ENCODE measurements around the gene POLDIP3.
"Not testable (repeated sequence)": the region's sequence is repeated elsewhere in the genome, so short reads cannot be mapped to it uniquely, and the experiment has no call there.

POLDIP3 gene

GRCh38 chr22:42547562-42547961, 67.1 kb downstream of the POLDIP3 start:
- H3K27ac ChIP-seq = no peak overlapping the region
- CTCF ChIA-PET = no interaction called here
- no peak for TF ChIP-seq CTCF (conservative IDR thresholded peaks at IDR 0.05; ENCODE audit: low read depth)
- no peak for DNase-seq (ENCODE audit: low spot score)
- POLR2A ChIA-PET (ENCODE audit: low non-redundant PET) = no interaction called here

GRCh38 chr22:42544686-42545085, 70.0 kb downstream of the POLDIP3 start:
- no peak for DNase-seq (ENCODE audit: low spot score)
- H3K27ac ChIP-seq = no peak overlapping the region
- TF ChIP-seq CTCF (conservative IDR thresholded peaks at IDR 0.05; ENCODE audit: low read depth) = no peak
- ChIA-PET POLR2A (ENCODE audit: low non-redundant PET) (no interaction called here), CTCF (interaction anchor here (0.6 kb wide), 1 partner anchor 597 kb away, joined by 3 read pairs; no protein-coding TSS in a partner anchor)

GRCh38 chr22:42539236-42539771, 75.4 kb downstream of the POLDIP3 start:
- POLR2A ChIA-PET (ENCODE audit: low non-redundant PET); CTCF ChIA-PET; H3K27ac ChIP-seq: not testable (repeated sequence)

GRCh38 chr22:42537199-42537831, 77.4 kb downstream of the POLDIP3 start:
- CTCF ChIA-PET; H3K27ac ChIP-seq; POLR2A ChIA-PET (ENCODE audit: low non-redundant PET); DNase-seq (ENCODE audit: low spot score): not testable (repeated sequence)

More at GRCh38 chr22:42539236-42539771, 75.4 kb downstream of the POLDIP3 start:
- DNase-seq (ENCODE audit: low spot score) = not testable (repeated sequence)

- POLR2A ChIA-PET (ENCODE audit: low non-redundant PET); H3K27ac ChIP-seq; DNase-seq (ENCODE audit: low spot score); CTCF ChIA-PET: not testable (repeated sequence)
These were observed 78.0 kb downstream of the POLDIP3 start for GRCh38 chr22:42536634-42537033.

GRCh38 chr22:42536166-42536565, 78.5 kb downstream of the POLDIP3 start:
- ChIA-PET POLR2A (ENCODE audit: low non-redundant PET) (no interaction called here), CTCF (no interaction called here)
- DNase-seq (ENCODE audit: low spot score) = no peak
- no peak overlapping the region for H3K27ac ChIP-seq
- TF ChIP-seq CTCF (conservative IDR thresholded peaks at IDR 0.05; ENCODE audit: low read depth) = no peak

- CTCF ChIA-PET; H3K27ac ChIP-seq; POLR2A ChIA-PET (ENCODE audit: low non-redundant PET): not testable (repeated sequence)
These were observed 79.5 kb downstream of the POLDIP3 start for GRCh38 chr22:42535082-42535731.

More at GRCh38 chr22:42535082-42535731, 79.5 kb downstream of the POLDIP3 start:
- DNase-seq (ENCODE audit: low spot score) = not testable (repeated sequence)
